GM20000 (cell line): ENCODE measurements around the gene TPRX2.
"Not testable (repeated sequence)": the region's sequence is repeated elsewhere in the genome, so short reads cannot be mapped to it uniquely, and the experiment has no call there.

ENCODE experiments used
- DNase-seq: peaks from one replicate; pipeline ENCODE4 v3.0.0; 2012; ENCODE audit warnings: low spot score
- TF ChIP-seq, protein P1 (sequence below): IDR thresholded peaks from 2 replicates; pipeline ENCODE4 v1.5.1; 2012; ENCODE audit warnings: mild to moderate bottlenecking, control low read depth; ENCODE audit errors: extremely low read depth, missing control alignments

The TPRX2 gene

GRCh38 chr19:47865166-47865565 is 6.1 kb downstream of the TPRX2 start:
- no peak for DNase-seq
- TF ChIP-seq, protein P1, sequence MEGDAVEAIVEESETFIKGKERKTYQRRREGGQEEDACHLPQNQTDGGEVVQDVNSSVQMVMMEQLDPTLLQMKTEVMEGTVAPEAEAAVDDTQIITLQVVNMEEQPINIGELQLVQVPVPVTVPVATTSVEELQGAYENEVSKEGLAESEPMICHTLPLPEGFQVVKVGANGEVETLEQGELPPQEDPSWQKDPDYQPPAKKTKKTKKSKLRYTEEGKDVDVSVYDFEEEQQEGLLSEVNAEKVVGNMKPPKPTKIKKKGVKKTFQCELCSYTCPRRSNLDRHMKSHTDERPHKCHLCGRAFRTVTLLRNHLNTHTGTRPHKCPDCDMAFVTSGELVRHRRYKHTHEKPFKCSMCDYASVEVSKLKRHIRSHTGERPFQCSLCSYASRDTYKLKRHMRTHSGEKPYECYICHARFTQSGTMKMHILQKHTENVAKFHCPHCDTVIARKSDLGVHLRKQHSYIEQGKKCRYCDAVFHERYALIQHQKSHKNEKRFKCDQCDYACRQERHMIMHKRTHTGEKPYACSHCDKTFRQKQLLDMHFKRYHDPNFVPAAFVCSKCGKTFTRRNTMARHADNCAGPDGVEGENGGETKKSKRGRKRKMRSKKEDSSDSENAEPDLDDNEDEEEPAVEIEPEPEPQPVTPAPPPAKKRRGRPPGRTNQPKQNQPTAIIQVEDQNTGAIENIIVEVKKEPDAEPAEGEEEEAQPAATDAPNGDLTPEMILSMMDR = no peak

DNA sequence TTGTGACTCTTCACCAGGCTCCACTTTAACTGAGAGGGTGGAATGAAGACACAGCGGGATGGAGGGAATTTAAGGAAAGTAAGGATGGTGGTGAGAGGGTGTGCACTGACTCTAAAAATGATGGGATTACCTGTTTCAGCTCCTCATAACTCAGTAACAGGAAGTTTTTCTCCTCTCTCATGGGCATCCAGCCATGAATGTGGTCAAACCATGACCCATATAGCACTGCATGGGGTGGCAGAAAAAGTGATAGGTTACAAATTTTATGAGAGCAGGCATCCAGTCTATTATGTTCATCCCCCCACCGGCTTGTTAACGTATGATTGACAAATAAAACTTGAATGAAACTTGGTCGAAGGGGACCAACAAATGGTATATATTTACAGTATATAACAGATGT is 19.9 kb downstream of the TPRX2 start:
- TF ChIP-seq, protein P1 = no peak

DNA sequence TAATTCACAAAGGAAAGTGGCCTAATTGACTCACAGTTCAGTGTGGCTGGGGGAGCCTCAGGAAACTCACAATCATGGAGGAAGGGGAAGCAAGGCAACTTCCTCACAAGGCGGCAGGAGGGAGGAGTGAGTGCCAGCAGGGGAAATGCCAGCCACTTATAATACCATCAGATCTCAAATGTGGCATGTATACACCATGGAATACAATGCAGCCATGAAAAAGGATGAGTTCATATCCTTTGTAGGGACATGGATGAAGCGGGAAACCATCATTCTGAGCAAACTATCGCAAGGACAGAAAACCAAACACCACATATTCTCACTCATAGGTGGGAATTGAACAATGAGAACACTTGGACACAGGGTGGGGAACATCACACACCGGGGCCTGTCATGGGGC is 20.4 kb downstream of the TPRX2 start:
- DNase-seq = not testable (repeated sequence)

More for the DNA sequence above, 19.9 kb downstream of the TPRX2 start:
- DNase-seq = no peak

DNA sequence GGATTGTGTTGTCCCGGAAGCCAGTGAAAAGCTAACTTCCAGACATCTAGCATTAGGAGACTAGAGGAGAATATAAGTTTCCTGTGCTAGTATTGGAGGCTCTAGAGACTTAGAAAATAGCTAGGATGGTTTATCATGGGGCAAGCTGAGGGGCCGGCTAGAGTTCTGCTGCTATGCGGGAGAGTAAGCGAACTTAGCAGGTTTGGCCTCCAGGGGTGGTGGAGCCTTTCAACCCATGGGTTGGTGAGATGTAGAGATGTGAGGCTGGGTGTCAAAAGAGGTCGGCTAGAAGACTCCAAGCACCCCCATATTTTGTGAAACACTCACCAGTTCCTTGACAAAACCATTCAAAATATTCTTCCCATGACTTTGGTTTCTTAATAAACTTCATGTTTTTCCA is 22.7 kb downstream of the TPRX2 start:
- no peak for DNase-seq
- TF ChIP-seq, protein P1 = no peak

DNA sequence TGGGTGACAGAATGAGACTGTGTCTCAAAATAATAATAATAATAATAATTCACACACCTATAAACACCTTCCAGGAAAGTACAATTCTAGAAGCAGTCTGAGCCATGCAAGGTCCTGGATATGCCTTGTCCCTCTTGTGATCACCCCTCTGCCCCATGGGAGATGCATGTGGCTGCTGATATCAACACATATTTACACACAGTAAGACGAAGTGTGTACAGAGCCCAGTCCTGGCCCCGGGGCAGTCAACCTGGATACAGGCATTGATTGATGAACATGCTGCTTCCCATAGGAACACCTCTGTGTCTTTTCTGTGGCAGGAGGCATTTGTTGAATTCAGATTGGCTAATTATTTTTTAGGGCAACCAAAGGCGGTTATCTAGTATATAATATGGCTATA is 23.9 kb downstream of the TPRX2 start:
- no peak for DNase-seq
- TF ChIP-seq, protein P1 = no peak

DNA sequence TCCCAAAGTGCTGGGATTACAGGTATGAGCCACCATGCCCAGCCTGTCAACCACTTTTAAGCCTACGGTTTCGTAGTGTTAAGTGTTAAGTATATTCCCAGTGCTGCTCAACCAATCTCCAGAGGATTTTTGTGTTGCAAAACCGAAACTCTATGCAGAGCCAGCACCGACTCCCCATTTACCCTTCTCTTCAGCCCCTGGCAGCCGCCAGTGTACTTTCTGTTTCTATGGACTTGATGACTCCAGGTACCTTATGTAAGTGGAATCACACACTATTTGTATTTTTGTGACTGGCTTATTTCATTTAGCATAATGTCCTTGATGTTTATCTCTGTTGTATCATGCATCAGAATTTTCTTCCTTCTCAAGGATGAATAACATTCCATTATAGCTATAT is 26.0 kb downstream of the TPRX2 start:
- TF ChIP-seq, protein P1 = no peak
- no peak for DNase-seq

GRCh38 chr19:47886010-47886559 is 27.1 kb downstream of the TPRX2 start, which contains the start of gene SULT2A1:
Gene SULT2A1 (minus strand): TSS chr19:47886315. CDS start chr19:47886257, 58 bp downstream.
- no peak for DNase-seq
- TF ChIP-seq, protein P1 = no peak
